Neural cell (in vitro differentiated cells): ENCODE data around the gene CNP. TPM values are rescaled to one million over a fixed set of nuclear protein-coding genes. Genes with fewer than 3 reads are reported as not detected.

ENCODE experiments used
- H2AFZ ChIP-seq: fragments of 200-600, 300-800 bp; sonication (generic), shearing (Covaris generic); 2 replicates; pipeline ENCODE4 v1.6.0; 2014; ENCODE audit warnings: low read depth, mild to moderate bottlenecking, antibody characterized with exemption, low read length, moderate library complexity
- H3F3A ChIP-seq: fragments of 200-600 bp; shearing (Covaris generic); 2 replicates; pipeline ENCODE4 v1.6.1; 2016; ENCODE audit warnings: mild to moderate bottlenecking, moderate library complexity, mixed read lengths, antibody characterized with exemption, low read length; ENCODE audit not compliant: insufficient read depth, poor library complexity, severe bottlenecking
- H3K27ac ChIP-seq: fragments of 200-600, 300-800 bp; sonication (generic), shearing (Covaris generic); 2 replicates; pipeline ENCODE4 v1.5.1; 2014; ENCODE audit warnings: mild to moderate bottlenecking, low read length, moderate library complexity
- H3K27me3 ChIP-seq: fragments of 300-800, 200-600 bp; sonication (generic), shearing (Covaris generic); 2 replicates; pipeline ENCODE4 v1.6.0; 2014; ENCODE audit warnings: mild to moderate bottlenecking, low read depth, low read length, moderate library complexity; ENCODE audit not compliant: insufficient read depth
- H3K36me3 ChIP-seq: fragments of 300-800, 200-600 bp; sonication (generic), shearing (Covaris generic); 2 replicates; pipeline ENCODE4 v1.5.1; 2014; ENCODE audit warnings: mild to moderate bottlenecking, antibody characterized with exemption, low read length, moderate library complexity; ENCODE audit not compliant: insufficient read depth
- H3K4me2 ChIP-seq: fragments of 300-800, 200-600 bp; sonication (generic), shearing (Covaris generic); 2 replicates; pipeline ENCODE4 v1.6.0; 2014; ENCODE audit warnings: mild to moderate bottlenecking, low read length
- H3K4me3 ChIP-seq: fragments of 300-800, 200-600 bp; sonication (generic), shearing (Covaris generic); 2 replicates; pipeline ENCODE4 v1.5.1; 2014; ENCODE audit warnings: mild to moderate bottlenecking, low read length, moderate library complexity
- H3K79me2 ChIP-seq: fragments of 200-600 bp; shearing (Covaris generic); replicated peaks from 2 replicates; pipeline ENCODE4 v1.6.0; 2014; ENCODE audit warnings: mild to moderate bottlenecking, low read length, moderate library complexity; ENCODE audit not compliant: insufficient read depth
- H3K9ac ChIP-seq: fragments of 300-800, 200-600 bp; sonication (generic), shearing (Covaris generic); 2 replicates; pipeline ENCODE4 v1.6.1; 2016; ENCODE audit warnings: mild to moderate bottlenecking, low read length, mixed read lengths
- H3K9me2 ChIP-seq: fragments of 200-600 bp; shearing (Covaris generic); 2 replicates; pipeline ENCODE4 v1.6.1; 2016; ENCODE audit warnings: mild to moderate bottlenecking, low read length, mixed read lengths; ENCODE audit not compliant: insufficient read depth
- H3K9me3 ChIP-seq: fragments of 200-600, 300-800 bp; sonication (generic), shearing (Covaris generic); 2 replicates; pipeline ENCODE4 v1.6.1; 2016; ENCODE audit warnings: mild to moderate bottlenecking, mixed run types, low read length, moderate library complexity, mixed read lengths
- H4K20me1 ChIP-seq: fragments of 200-600 bp; shearing (Covaris generic); 2 replicates; pipeline ENCODE4 v1.6.1; 2016; ENCODE audit warnings: mild to moderate bottlenecking, mixed run types; ENCODE audit not compliant: insufficient read depth
- EP300 ChIP-seq: fragments of 450-650 bp; conservative IDR thresholded peaks from 2 replicates; pipeline ENCODE4 v1.6.1; 2014; ENCODE audit warnings: antibody characterized with exemption, mild to moderate bottlenecking, moderate library complexity; ENCODE audit not compliant: poor library complexity, severe bottlenecking
- EZH2 ChIP-seq: fragments of 200-600, 300-800 bp; shearing (Covaris generic), sonication (generic); IDR thresholded peaks from 2 replicates; pipeline ENCODE4 v1.6.1; 2014; ENCODE audit warnings: antibody characterized with exemption, low read length, borderline replicate concordance, mild to moderate bottlenecking; ENCODE audit not compliant: insufficient read depth, poor library complexity, severe bottlenecking
- MXI1 ChIP-seq: fragments of 450-650 bp; conservative IDR thresholded peaks from 2 replicates; pipeline ENCODE4 v1.6.1; 2014; ENCODE audit warnings: antibody characterized with exemption, mild to moderate bottlenecking; ENCODE audit not compliant: poor library complexity, severe bottlenecking
- POLR2AphosphoS5 ChIP-seq: IDR thresholded peaks from 2 replicates; pipeline ENCODE4 v1.6.1; 2012
- RAD21 ChIP-seq: fragments of 450-650 bp; conservative IDR thresholded peaks from 2 replicates; pipeline ENCODE4 v1.6.1; 2014; ENCODE audit warnings: antibody characterized with exemption, mild to moderate bottlenecking, moderate library complexity
- REST ChIP-seq: IDR thresholded peaks from 2 replicates; pipeline ENCODE4 v1.6.1; 2012; ENCODE audit warnings: borderline replicate concordance
- SMC3 ChIP-seq: fragments of 450-650 bp; conservative IDR thresholded peaks from 2 replicates; pipeline ENCODE4 v1.6.1; 2014; ENCODE audit warnings: antibody characterized with exemption, mild to moderate bottlenecking, moderate library complexity; ENCODE audit not compliant: poor library complexity
- TAF1 ChIP-seq: IDR thresholded peaks from 2 replicates; pipeline ENCODE4 v1.6.1; 2012; ENCODE audit warnings: low read depth
- polyA plus RNA-seq: library from polyadenylated mRNA; depleted of rRNA; stranded (reverse); fragments of >200 nt; gene quantifications from 2 replicates; pipeline ENCODE4 v1.2.3, GENCODE V29; 2014
- TF ChIP-seq, protein P1 (sequence below): fragments of 450-650 bp; IDR thresholded peaks from 2 replicates; pipeline ENCODE4 v1.5.1; 2014; ENCODE audit warnings: antibody characterized with exemption, mild to moderate bottlenecking, moderate library complexity; ENCODE audit not compliant: poor library complexity, severe bottlenecking

Gene CNP
- polyA plus RNA-seq, 1 donor from 2014 or later, result 27.7 TPM

GRCh38 chr17:41975099-41976083, 8.8 kb downstream of the CNP start:
- Histone ChIP-seq H4K20me1 (no peaks in the 10 kb centered on the region), H3K9me3 (no peaks in the 10 kb centered on the region), H3F3A (no peaks in the 10 kb centered on the region), H3K4me3 (no peak overlapping the region), H2AFZ (no peak overlapping the region), H3K4me2 (no peak overlapping the region), H3K79me2 (peaks cover 4% of the 10 kb centered on the region), H3K27me3 (no peaks in the 10 kb centered on the region), H3K36me3 (peaks cover 4% of the 10 kb centered on the region), H3K27ac (no peak overlapping the region), H3K9me2 (no peaks in the 10 kb centered on the region), H3K9ac (no peak overlapping the region)
- TF ChIP-seq POLR2AphosphoS5 (no peak), TAF1 (no peak), RAD21 (no peak), REST (no peak), SMC3 (no peak), MXI1 (no peak), EZH2 (no peak), EP300 (no peak)
- TF ChIP-seq, protein P1, sequence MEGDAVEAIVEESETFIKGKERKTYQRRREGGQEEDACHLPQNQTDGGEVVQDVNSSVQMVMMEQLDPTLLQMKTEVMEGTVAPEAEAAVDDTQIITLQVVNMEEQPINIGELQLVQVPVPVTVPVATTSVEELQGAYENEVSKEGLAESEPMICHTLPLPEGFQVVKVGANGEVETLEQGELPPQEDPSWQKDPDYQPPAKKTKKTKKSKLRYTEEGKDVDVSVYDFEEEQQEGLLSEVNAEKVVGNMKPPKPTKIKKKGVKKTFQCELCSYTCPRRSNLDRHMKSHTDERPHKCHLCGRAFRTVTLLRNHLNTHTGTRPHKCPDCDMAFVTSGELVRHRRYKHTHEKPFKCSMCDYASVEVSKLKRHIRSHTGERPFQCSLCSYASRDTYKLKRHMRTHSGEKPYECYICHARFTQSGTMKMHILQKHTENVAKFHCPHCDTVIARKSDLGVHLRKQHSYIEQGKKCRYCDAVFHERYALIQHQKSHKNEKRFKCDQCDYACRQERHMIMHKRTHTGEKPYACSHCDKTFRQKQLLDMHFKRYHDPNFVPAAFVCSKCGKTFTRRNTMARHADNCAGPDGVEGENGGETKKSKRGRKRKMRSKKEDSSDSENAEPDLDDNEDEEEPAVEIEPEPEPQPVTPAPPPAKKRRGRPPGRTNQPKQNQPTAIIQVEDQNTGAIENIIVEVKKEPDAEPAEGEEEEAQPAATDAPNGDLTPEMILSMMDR, result no peak

DNA sequence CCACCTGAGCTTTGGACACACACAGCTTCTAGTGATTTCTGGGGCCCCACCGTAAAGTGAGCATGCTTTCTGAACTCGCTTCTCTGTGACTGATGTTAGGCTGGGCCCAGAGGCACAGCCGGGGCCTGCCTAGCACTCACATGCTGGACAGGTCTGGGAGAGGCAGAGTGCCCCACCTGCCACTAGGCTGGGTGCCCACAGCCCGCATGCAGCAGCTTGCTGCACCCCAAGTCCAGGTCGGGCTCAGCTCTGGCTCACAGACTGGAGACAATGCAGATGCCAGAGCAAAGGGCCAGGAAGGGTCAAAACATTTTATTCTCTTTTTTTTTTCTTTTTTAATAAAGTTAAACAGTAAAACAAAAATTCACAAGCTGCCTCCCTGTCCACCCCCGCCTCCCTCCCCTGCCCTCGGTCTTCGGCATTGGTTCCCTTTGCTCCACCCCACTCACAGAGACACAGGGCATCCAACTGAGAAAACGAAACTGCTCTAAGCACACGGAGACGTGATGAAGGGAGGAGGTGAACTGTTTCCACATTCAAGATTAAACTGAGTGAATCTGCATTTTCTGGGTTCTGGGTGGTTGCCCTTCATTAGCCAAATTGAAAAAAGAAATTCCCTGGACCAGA, 9.7 kb downstream of the CNP start:
- Histone ChIP-seq H3K9ac (no peak overlapping the region), H3K27ac (no peak overlapping the region), H3K4me2 (no peak overlapping the region), H3F3A (no peaks in the 10 kb centered on the region), H2AFZ (no peak overlapping the region), H3K4me3 (no peak overlapping the region), H3K9me2 (no peaks in the 10 kb centered on the region), H4K20me1 (no peaks in the 10 kb centered on the region), H3K9me3 (no peaks in the 10 kb centered on the region), H3K79me2 (no peaks in the 10 kb centered on the region), H3K27me3 (no peaks in the 10 kb centered on the region), H3K36me3 (peaks cover 4% of the 10 kb centered on the region)
- TF ChIP-seq MXI1, result no peak
- no peak for TF ChIP-seq POLR2AphosphoS5
- TF ChIP-seq REST, result no peak
- TF ChIP-seq, protein P1, result no peak
- TF ChIP-seq EZH2, result no peak
- TF ChIP-seq RAD21, result no peak
- no peak for TF ChIP-seq TAF1
- TF ChIP-seq EP300, result no peak
- TF ChIP-seq SMC3, result no peak
